ENCODE data around the gene ZBTB20. TPM values are rescaled to one million over a fixed set of nuclear protein-coding genes. Genes with fewer than 3 reads are reported as not detected.

ZBTB20 gene
- total and polyA plus RNA-seq, 10 donors: 0.32 to 89.7 (median 71.8) TPM

GRCh38 chr3:114585687-114586086 is 561.4 kb downstream of the ZBTB20 start:
- Histone ChIP-seq H3K4me1 (peaks cover 0 to 12% (median 4%) of the 10 kb centered on the region in 6 donors), H3K36me3 (no peaks in the 10 kb centered on the region), H3K9me3 (no peaks in the 10 kb centered on the region), H3K27ac (peak overlapping the region in 2 of 8 donors; percentile 47 to 73), H3K4me3 (no peak overlapping the region), H3K27me3 (replicated peaks in 1 of 7) (no peaks in the 10 kb centered on the region)
- no peak for DNase-seq
- TF ChIP-seq CTCF (IDR thresholded peaks at IDR 0.05 in 8 of 11, conservative IDR thresholded peaks at IDR 0.05 in 3 of 11) (no peak), POLR2AphosphoS5 (IDR thresholded peaks at IDR 0.05) (no peak), POLR2A (IDR thresholded peaks at IDR 0.05) (no peak)
- WGBS, 5 donors: 88 to 93% (median 89%) methylated on average over 4 of the region's 4 CpGs
- intact Hi-C loops (cut with DNase I; ENCODE audit: low total_unique reads): no loop called here

GRCh38 chr3:114584734-114585371 is 562.2 kb downstream of the ZBTB20 start:
- TF ChIP-seq POLR2AphosphoS5 (IDR thresholded peaks at IDR 0.05) (no peak), CTCF (IDR thresholded peaks at IDR 0.05 in 8 of 11, conservative IDR thresholded peaks at IDR 0.05 in 3 of 11) (no peak), POLR2A (IDR thresholded peaks at IDR 0.05) (no peak)
- peaks cover 0 to 12% (median 4%) of the 10 kb centered on the region in 6 donors for H3K4me1 ChIP-seq
- no peak for DNase-seq
- H3K27ac ChIP-seq: peak overlapping the region in 7 of 8 donors; percentile 2 to 73 (median 45)
- WGBS, 5 donors: 70 to 80% (median 73%) methylated on average over 6 of the region's 6 CpGs
- H3K4me3 ChIP-seq: no peak overlapping the region
- intact Hi-C loops (cut with DNase I; ENCODE audit: low total_unique reads): no loop called here
- peaks cover 0 to 4% (median 0%) of the 10 kb centered on the region in 8 donors for H3K9me3 ChIP-seq
- no peaks in the 10 kb centered on the region for H3K36me3 ChIP-seq
- no peaks in the 10 kb centered on the region for H3K27me3 ChIP-seq (replicated peaks in 1 of 7)

- Histone ChIP-seq H3K4me3 (no peak overlapping the region), H3K9me3 (peaks cover 0 to 4% (median 0%) of the 10 kb centered on the region in 8 donors), H3K27me3 (replicated peaks in 1 of 7) (no peaks in the 10 kb centered on the region), H3K4me1 (peaks cover 0 to 12% (median 4%) of the 10 kb centered on the region in 6 donors), H3K36me3 (no peaks in the 10 kb centered on the region), H3K27ac (peak overlapping the region in 3 of 8 donors; percentile 0 to 73 (median 28))
- DNase-seq: no peak
- intact Hi-C loops (cut with DNase I; ENCODE audit: low total_unique reads): no loop called here
- TF ChIP-seq POLR2AphosphoS5 (IDR thresholded peaks at IDR 0.05): no peak
- no peak for TF ChIP-seq CTCF (IDR thresholded peaks at IDR 0.05 in 8 of 11, conservative IDR thresholded peaks at IDR 0.05 in 3 of 11)
- no peak for TF ChIP-seq POLR2A (IDR thresholded peaks at IDR 0.05)
- WGBS, 5 donors: 77 to 88% (median 82%) methylated on average over 2 of the region's 2 CpGs
Observed at GRCh38 chr3:114582929-114583328, 564.2 kb downstream of the ZBTB20 start.

GRCh38 chr3:114572364-114573062 is 574.6 kb downstream of the ZBTB20 start:
- Histone ChIP-seq H3K4me3 (no peak overlapping the region), H3K4me1 (no peaks in the 10 kb centered on the region), H3K36me3 (no peaks in the 10 kb centered on the region), H3K9me3 (no peaks in the 10 kb centered on the region), H3K27me3 (replicated peaks in 1 of 7) (no peaks in the 10 kb centered on the region), H3K27ac (no peak overlapping the region)
- WGBS, 5 donors: 85 to 91% (median 90%) methylated on average over 3 of the region's 3 CpGs
- intact Hi-C loops (cut with DNase I; ENCODE audit: low total_unique reads): no loop called here
- DNase-seq: no peak
- TF ChIP-seq POLR2AphosphoS5 (IDR thresholded peaks at IDR 0.05) (no peak), CTCF (IDR thresholded peaks at IDR 0.05 in 8 of 11, conservative IDR thresholded peaks at IDR 0.05 in 3 of 11) (no peak)

Data from spleen (tissue), 11 donors.